Osteoblast (primary cell): ENCODE results near the gene ENC1. TPM values are rescaled to one million over a fixed set of nuclear protein-coding genes. Genes with fewer than 3 reads are reported as not detected.

ENCODE experiments used
- DNase-seq: peaks from one replicate; pipeline ENCODE4 v3.0.0; 2011; ENCODE audit warnings: low spot score, mixed read lengths; ENCODE audit not compliant: insufficient read length; ENCODE audit errors: missing footprints
- H2AFZ ChIP-seq: 2 replicates; pipeline ENCODE4 v1.6.0; 2011; ENCODE audit warnings: mild to moderate bottlenecking, low read length
- H3K27ac ChIP-seq: 2 replicates; pipeline ENCODE4 v1.5.1; 2011; ENCODE audit warnings: mild to moderate bottlenecking, low read depth, low read length, moderate library complexity
- H3K27me3 ChIP-seq: 2 replicates; pipeline ENCODE4 v1.6.0; 2012; ENCODE audit warnings: mild to moderate bottlenecking, control low read depth, inconsistent platforms, low read length, moderate library complexity; ENCODE audit not compliant: insufficient read depth
- H3K36me3 ChIP-seq: 2 replicates; pipeline ENCODE4 v1.5.1; 2011; ENCODE audit warnings: mild to moderate bottlenecking, low read length, control low read depth, moderate library complexity; ENCODE audit not compliant: insufficient read depth
- H3K4me1 ChIP-seq: 2 replicates; pipeline ENCODE4 v1.5.1; 2011; ENCODE audit warnings: mild to moderate bottlenecking, low read length, control low read depth, moderate library complexity; ENCODE audit not compliant: insufficient read depth
- H3K4me2 ChIP-seq: 2 replicates; pipeline ENCODE4 v1.6.0; 2011; ENCODE audit warnings: mild to moderate bottlenecking, low read length; ENCODE audit not compliant: insufficient read depth
- H3K4me3 ChIP-seq: fragments of 200-600 bp; sonication (generic); 3 replicates; pipeline ENCODE4 v1.5.1; 2012; ENCODE audit warnings: mild to moderate bottlenecking, low read length, inconsistent platforms; ENCODE audit not compliant: insufficient read depth
- H3K79me2 ChIP-seq: 2 replicates; pipeline ENCODE4 v1.6.0; 2012; ENCODE audit warnings: mild to moderate bottlenecking, low read length, control low read depth, inconsistent platforms; ENCODE audit not compliant: insufficient read depth
- H3K9me3 ChIP-seq: 2 replicates; pipeline ENCODE4 v1.5.1; 2011; ENCODE audit warnings: low read depth, low read length, control low read depth
- H4K20me1 ChIP-seq: 2 replicates; pipeline ENCODE4 v1.6.0; 2012; ENCODE audit warnings: mild to moderate bottlenecking, low read length, control low read depth; ENCODE audit not compliant: insufficient read depth
- total RNA-seq: library from RNA; depleted of rRNA; stranded (reverse); fragments of >200 nt; gene quantifications from 2 replicates; pipeline ENCODE4 v1.2.3, GENCODE V29; 2012
- TF ChIP-seq, protein P1 (sequence below): IDR thresholded peaks from 2 replicates; pipeline ENCODE4 v1.5.1; 2011; ENCODE audit warnings: mild to moderate bottlenecking, low read depth, low read length, moderate library complexity; ENCODE audit errors: extremely low read depth

ENC1 gene
- total RNA-seq, 1 donor: 109 TPM

GRCh38 chr5:74667396-74667795 is 26.9 kb upstream of the ENC1 start:
- Histone ChIP-seq H3K4me3 (no peak overlapping the region), H3K36me3 (no peaks in the 10 kb centered on the region), H3K9me3 (no peaks in the 10 kb centered on the region), H3K27ac (no peak overlapping the region), H2AFZ (no peak overlapping the region), H3K4me2 (no peak overlapping the region), H3K79me2 (no peaks in the 10 kb centered on the region), H3K27me3 (peaks cover 11% of the 10 kb centered on the region), H4K20me1 (no peaks in the 10 kb centered on the region), H3K4me1 (peaks cover 7% of the 10 kb centered on the region)
- TF ChIP-seq, protein P1, sequence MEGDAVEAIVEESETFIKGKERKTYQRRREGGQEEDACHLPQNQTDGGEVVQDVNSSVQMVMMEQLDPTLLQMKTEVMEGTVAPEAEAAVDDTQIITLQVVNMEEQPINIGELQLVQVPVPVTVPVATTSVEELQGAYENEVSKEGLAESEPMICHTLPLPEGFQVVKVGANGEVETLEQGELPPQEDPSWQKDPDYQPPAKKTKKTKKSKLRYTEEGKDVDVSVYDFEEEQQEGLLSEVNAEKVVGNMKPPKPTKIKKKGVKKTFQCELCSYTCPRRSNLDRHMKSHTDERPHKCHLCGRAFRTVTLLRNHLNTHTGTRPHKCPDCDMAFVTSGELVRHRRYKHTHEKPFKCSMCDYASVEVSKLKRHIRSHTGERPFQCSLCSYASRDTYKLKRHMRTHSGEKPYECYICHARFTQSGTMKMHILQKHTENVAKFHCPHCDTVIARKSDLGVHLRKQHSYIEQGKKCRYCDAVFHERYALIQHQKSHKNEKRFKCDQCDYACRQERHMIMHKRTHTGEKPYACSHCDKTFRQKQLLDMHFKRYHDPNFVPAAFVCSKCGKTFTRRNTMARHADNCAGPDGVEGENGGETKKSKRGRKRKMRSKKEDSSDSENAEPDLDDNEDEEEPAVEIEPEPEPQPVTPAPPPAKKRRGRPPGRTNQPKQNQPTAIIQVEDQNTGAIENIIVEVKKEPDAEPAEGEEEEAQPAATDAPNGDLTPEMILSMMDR: no peak
- no peak for DNase-seq

GRCh38 chr5:74665816-74666215 is 25.3 kb upstream of the ENC1 start:
- no peaks in the 10 kb centered on the region for H3K79me2 ChIP-seq
- H3K4me3 ChIP-seq: no peak overlapping the region
- no peaks in the 10 kb centered on the region for H3K36me3 ChIP-seq
- TF ChIP-seq, protein P1: no peak
- peaks cover 9% of the 10 kb centered on the region for H3K4me1 ChIP-seq
- H4K20me1 ChIP-seq: no peaks in the 10 kb centered on the region
- no peak overlapping the region for H2AFZ ChIP-seq
- no peaks in the 10 kb centered on the region for H3K9me3 ChIP-seq
- H3K27ac ChIP-seq: no peak overlapping the region
- peaks cover 7% of the 10 kb centered on the region for H3K27me3 ChIP-seq
- no peak for DNase-seq
- no peak overlapping the region for H3K4me2 ChIP-seq

- Histone ChIP-seq H3K36me3 (no peaks in the 10 kb centered on the region), H3K27me3 (peaks cover 7% of the 10 kb centered on the region), H2AFZ (no peak overlapping the region), H3K4me1 (peaks cover 15% of the 10 kb centered on the region), H3K27ac (no peak overlapping the region), H3K4me2 (no peak overlapping the region), H3K4me3 (no peak overlapping the region), H3K9me3 (no peaks in the 10 kb centered on the region), H3K79me2 (no peaks in the 10 kb centered on the region), H4K20me1 (no peaks in the 10 kb centered on the region)
- TF ChIP-seq, protein P1: no peak
- DNase-seq: no peak
Observed at GRCh38 chr5:74665273-74665672, 24.7 kb upstream of the ENC1 start.

DNA sequence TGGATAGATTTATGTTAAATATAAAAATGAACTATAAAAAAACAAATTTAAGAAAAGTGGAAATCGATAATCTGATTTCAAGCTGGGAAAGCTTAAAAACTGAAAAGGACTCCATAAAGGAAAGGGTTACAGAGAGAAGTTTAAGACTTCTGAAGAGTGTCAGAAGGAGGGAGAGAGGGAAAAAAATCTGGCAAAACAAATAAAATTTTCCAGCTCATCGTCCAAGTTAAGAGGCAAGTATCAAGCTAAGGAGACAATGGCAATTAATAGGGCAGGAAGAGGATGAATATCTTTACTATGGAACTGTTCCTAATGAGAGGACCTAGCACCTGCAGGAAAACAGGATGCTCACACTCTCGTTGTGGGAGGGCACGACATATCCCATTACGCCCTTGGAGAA is 24.0 kb upstream of the ENC1 start:
- H3K36me3 ChIP-seq: no peaks in the 10 kb centered on the region
- no peak overlapping the region for H3K4me3 ChIP-seq
- H2AFZ ChIP-seq: no peak overlapping the region
- peaks cover 7% of the 10 kb centered on the region for H3K27me3 ChIP-seq
- no peaks in the 10 kb centered on the region for H3K9me3 ChIP-seq
- H4K20me1 ChIP-seq: no peaks in the 10 kb centered on the region
- no peak for DNase-seq
- no peaks in the 10 kb centered on the region for H3K79me2 ChIP-seq
- peaks cover 19% of the 10 kb centered on the region for H3K4me1 ChIP-seq
- TF ChIP-seq, protein P1: no peak
- H3K27ac ChIP-seq: no peak overlapping the region
- no peak overlapping the region for H3K4me2 ChIP-seq
